ENCODE data around the gene PDE6B. TPM values are rescaled to one million over a fixed set of nuclear protein-coding genes. Genes with fewer than 3 reads are reported as not detected.

Gene PDE6B
- total RNA-seq, 4 donors from 2014 or later: 2.2 to 5.8 (median 4.4) TPM

DNA sequence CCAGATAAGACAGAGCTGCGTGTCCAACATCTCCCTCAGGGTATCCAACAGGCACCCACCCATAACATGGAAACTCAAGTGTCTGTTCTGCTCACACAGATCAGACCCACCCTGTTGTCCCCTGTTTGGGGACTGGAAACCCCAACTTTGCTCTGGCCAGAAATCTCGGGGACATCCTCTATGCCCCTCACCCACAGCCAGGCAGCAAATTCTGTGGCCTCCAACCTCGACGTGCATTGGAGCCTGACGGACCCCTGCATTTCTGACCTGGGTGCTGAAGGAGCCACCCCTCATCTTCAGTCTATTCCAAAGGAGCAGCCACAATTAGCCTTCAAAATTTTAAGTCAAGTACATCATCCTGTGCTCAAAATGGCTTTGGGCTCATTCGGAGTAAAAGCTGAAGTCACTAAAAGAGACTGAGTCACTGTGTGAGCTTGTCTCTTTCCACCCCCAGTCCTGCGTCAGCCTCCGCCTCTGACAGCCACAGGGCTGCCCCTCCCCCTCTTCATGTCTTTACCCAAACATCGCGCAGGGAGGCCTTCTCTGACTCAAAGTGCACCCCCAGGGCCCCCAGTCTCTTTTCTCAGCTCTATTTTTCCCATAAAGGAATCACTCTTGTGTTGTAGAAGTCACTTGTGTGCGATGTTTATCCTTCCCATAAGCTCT is 24.4 kb upstream of the PDE6B start:
- Histone ChIP-seq H3K27ac (replicated peaks in 1 of 4) (no peak overlapping the region), H3K4me1 (no peaks in the 10 kb centered on the region), H3K27me3 (peaks cover 0 to 48% (median 0%) of the 10 kb centered on the region in 4 donors), H3K36me3 (no peaks in the 10 kb centered on the region), H3K9me3 (no peaks in the 10 kb centered on the region), H3K4me3 (no peak overlapping the region)
- intact Hi-C loops (cut with DNase I): no loop called here
- no peak for TF ChIP-seq POLR2A (IDR thresholded peaks at IDR 0.05; ENCODE audit: low read depth)
- TF ChIP-seq, protein P1, sequence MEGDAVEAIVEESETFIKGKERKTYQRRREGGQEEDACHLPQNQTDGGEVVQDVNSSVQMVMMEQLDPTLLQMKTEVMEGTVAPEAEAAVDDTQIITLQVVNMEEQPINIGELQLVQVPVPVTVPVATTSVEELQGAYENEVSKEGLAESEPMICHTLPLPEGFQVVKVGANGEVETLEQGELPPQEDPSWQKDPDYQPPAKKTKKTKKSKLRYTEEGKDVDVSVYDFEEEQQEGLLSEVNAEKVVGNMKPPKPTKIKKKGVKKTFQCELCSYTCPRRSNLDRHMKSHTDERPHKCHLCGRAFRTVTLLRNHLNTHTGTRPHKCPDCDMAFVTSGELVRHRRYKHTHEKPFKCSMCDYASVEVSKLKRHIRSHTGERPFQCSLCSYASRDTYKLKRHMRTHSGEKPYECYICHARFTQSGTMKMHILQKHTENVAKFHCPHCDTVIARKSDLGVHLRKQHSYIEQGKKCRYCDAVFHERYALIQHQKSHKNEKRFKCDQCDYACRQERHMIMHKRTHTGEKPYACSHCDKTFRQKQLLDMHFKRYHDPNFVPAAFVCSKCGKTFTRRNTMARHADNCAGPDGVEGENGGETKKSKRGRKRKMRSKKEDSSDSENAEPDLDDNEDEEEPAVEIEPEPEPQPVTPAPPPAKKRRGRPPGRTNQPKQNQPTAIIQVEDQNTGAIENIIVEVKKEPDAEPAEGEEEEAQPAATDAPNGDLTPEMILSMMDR (IDR thresholded peaks at IDR 0.05): no peak
- no peak for TF ChIP-seq EP300 (IDR thresholded peaks at IDR 0.05)
- TF ChIP-seq POLR2AphosphoS5 (IDR thresholded peaks at IDR 0.05): no peak
- no peak for DNase-seq (ENCODE audit: extremely low spot score)
- 69% methylated on average over 10 of the region's 11 CpGs for WGBS

- Histone ChIP-seq H3K27ac (replicated peaks in 1 of 4) (no peak overlapping the region), H3K36me3 (no peaks in the 10 kb centered on the region), H3K4me1 (no peaks in the 10 kb centered on the region), H3K9me3 (no peaks in the 10 kb centered on the region), H3K4me3 (no peak overlapping the region), H3K27me3 (peaks cover 0 to 48% (median 0%) of the 10 kb centered on the region in 4 donors)
- intact Hi-C loops (cut with DNase I): no loop called here
- 85% methylated on average over 17 of the region's 24 CpGs for WGBS
- DNase-seq (ENCODE audit: extremely low spot score): no peak
- TF ChIP-seq EP300 (IDR thresholded peaks at IDR 0.05): no peak
- TF ChIP-seq, protein P1 (IDR thresholded peaks at IDR 0.05): no peak
- TF ChIP-seq POLR2A (IDR thresholded peaks at IDR 0.05; ENCODE audit: low read depth): no peak
- TF ChIP-seq POLR2AphosphoS5 (IDR thresholded peaks at IDR 0.05): no peak
These were observed 23.5 kb upstream of the PDE6B start for GRCh38 chr4:601612-602558.

DNA sequence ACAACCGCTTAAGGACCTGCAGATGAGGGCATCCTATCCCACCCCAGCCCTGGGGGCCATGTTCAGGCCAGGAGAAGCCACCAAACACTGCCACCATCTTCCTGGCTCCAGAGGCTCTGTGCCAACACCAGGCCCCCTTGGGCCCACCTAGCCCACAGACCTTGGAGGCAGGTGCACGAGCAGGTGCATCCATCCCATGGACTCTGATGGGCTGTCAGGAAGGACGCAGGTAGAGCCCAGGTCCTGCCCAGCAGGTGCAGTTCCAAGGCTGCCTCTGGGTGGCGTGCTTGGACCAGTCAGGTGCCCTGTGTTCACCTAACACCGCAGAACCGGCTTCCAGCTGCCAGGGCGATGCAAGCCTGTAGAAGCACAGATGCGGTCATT is 22.8 kb upstream of the PDE6B start:
- intact Hi-C loops (cut with DNase I): no loop called here
- H3K27me3 ChIP-seq: peaks cover 0 to 54% (median 0%) of the 10 kb centered on the region in 4 donors
- no peak overlapping the region for H3K27ac ChIP-seq (replicated peaks in 1 of 4)
- H3K4me1 ChIP-seq: no peaks in the 10 kb centered on the region
- TF ChIP-seq EP300 (IDR thresholded peaks at IDR 0.05): no peak
- no peak for TF ChIP-seq POLR2AphosphoS5 (IDR thresholded peaks at IDR 0.05)
- TF ChIP-seq POLR2A (IDR thresholded peaks at IDR 0.05; ENCODE audit: low read depth): no peak
- TF ChIP-seq, protein P1 (IDR thresholded peaks at IDR 0.05): no peak
- H3K36me3 ChIP-seq: no peaks in the 10 kb centered on the region
- 41% methylated on average over 4 of the region's 8 CpGs for WGBS
- no peak overlapping the region for H3K4me3 ChIP-seq
- no peaks in the 10 kb centered on the region for H3K9me3 ChIP-seq
- DNase-seq (ENCODE audit: extremely low spot score): no peak

DNA sequence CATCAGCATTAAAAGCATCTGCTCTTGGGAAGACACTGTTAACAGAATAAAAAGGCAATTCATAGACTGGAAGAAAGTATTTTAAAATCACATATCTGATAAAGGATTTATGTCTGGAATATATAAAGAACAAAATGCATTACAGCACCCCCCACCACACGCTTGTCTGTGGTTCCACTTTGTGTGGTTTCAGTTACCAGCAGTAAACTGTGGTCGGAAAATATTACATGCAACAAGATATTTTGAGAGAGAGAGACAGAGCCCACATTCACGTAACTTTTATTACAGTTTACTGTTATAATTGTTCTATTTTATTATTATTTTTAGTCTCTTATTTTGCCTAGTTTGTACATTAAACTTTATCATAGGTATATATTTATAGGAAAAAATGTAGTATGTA is 21.2 kb upstream of the PDE6B start:
- WGBS: 68% methylated on average over 3 of the region's 3 CpGs
- H3K36me3 ChIP-seq: no peaks in the 10 kb centered on the region
- no peaks in the 10 kb centered on the region for H3K4me1 ChIP-seq
- peaks cover 0 to 63% (median 0%) of the 10 kb centered on the region in 4 donors for H3K27me3 ChIP-seq
- H3K4me3 ChIP-seq: no peak overlapping the region
- no peak for DNase-seq (ENCODE audit: extremely low spot score)
- TF ChIP-seq POLR2A (IDR thresholded peaks at IDR 0.05; ENCODE audit: low read depth): no peak
- TF ChIP-seq EP300 (IDR thresholded peaks at IDR 0.05): no peak
- TF ChIP-seq, protein P1 (IDR thresholded peaks at IDR 0.05): no peak
- H3K27ac ChIP-seq (replicated peaks in 1 of 4): no peak overlapping the region
- H3K9me3 ChIP-seq: no peaks in the 10 kb centered on the region
- intact Hi-C loops (cut with DNase I): no loop called here

All from esophagus muscularis mucosa (tissue), 4 donors.